Erythroblast (primary cell): ENCODE measurements around the gene RAB11FIP4.

Source experiments
- DNase-seq, 2 experiments: peaks; one replicate each; lab custom pipeline; 2025; lab: John Stamatoyannopoulos, UW
- GATA1 ChIP-seq: IDR thresholded peaks from 2 replicates; pipeline ENCODE4 v1.6.1; 2011; ENCODE audit warnings: low read depth, mild to moderate bottlenecking, control low read depth, low read length, moderate library complexity
- POLR2A ChIP-seq: IDR thresholded peaks from 2 replicates; pipeline ENCODE4 v1.6.1; 2011; ENCODE audit warnings: mild to moderate bottlenecking, low read length

RAB11FIP4 gene

DNA sequence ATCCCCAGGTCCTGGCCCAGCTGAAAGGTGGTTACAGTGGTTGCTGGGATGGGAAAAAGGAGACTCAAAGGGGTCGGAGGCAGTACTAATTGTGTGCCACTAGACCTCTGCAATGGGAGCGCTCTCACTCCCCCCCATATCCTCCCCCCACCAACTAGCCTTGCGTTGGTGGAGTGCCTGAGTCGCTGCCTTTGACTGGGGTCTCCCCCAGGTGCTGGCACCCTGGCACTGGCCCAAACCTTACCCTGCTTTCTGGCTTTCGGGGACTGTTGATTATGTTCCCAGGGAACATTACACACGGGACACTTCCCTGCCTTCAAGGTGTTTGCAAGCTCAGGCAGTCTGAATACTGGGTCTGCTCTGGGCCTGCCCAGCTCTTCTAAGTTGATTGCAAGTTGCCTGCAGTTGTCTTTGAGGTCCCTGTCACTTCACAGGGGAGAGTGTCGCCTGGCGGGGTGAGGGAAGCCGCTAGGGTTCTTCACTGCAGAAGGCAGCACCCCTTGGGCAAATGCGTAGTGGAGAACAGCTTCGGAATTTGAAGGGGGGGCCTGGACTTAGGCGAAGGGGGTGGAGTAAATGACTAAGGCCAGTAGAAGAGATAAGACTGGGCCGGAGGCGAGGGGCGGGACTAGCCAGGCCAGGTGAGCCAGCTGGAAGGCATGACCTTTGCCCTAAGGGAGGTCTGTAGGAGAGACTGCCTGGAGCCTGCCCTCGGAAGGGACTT lies 98.0 kb downstream of the RAB11FIP4 start:
- no peak for TF ChIP-seq GATA1
- TF ChIP-seq POLR2A, result no peak
- DNase-seq, result no peak

DNA sequence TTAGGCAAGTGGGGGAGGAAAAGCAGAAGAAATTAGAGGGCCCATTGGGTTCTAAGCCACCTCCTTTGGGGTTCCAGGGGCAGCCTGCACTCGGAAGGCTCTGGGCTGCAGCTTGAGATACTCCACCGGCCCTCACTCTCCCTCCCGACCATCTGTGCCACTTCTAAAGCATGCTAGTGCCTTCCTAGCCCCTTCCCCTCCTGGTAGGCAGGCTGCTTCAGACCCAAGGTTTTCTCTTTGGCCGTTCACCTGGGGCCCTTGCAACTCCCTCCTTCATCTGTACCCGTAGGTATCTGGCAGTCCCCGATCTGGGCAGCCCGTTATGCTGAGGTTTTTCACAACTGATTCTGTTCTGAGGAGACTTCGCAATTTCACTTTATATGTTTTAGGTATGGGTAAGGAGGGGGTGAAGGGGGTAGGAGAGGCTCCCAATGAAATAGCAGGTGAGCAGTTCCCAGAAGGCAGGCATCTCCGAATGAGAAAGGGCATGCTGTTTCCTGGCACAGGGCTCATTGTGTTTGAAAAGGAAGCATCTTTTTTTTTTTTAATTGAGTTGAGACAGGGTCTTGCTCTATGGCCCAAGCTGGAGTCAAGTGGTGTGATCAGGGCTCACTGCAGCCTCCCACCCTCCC lies 98.7 kb downstream of the RAB11FIP4 start:
- no peak for TF ChIP-seq POLR2A
- no peak for TF ChIP-seq GATA1
- no peak for DNase-seq

DNA sequence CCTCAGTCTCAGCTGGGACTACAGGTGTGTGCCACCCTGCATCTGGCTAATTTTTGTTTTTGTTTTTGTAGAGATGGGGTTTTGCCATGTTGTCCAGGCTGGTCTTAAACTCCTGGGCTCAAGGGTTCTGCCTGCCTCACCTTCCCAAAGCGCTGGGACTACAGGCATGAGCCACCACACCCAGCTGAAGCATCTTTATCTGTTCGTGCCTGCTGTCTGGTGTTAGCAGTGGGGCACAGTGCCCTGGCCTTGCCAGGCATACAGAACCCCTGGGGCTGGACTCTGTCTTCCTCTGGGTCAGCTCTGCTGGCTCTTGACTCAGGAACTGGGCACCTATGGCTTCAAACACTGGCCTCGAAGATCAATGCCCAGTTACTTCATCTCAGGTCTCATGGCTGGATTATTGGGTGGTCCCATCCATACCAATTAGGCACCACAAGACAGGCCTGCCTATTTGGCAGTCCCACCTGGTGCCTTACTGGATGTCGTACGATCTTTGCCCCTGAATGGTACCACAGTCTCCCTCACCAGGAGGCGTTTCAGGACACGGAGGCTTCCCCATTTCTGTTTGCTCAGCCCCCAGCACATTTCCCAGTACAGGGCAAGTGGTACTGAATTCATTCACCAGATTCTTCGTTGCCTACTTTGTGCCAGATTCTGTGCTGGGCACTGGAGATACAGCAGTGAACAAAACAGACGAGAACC lies 99.3 kb downstream of the RAB11FIP4 start:
- no peak for DNase-seq
- no peak for TF ChIP-seq GATA1
- no peak for TF ChIP-seq POLR2A

DNA sequence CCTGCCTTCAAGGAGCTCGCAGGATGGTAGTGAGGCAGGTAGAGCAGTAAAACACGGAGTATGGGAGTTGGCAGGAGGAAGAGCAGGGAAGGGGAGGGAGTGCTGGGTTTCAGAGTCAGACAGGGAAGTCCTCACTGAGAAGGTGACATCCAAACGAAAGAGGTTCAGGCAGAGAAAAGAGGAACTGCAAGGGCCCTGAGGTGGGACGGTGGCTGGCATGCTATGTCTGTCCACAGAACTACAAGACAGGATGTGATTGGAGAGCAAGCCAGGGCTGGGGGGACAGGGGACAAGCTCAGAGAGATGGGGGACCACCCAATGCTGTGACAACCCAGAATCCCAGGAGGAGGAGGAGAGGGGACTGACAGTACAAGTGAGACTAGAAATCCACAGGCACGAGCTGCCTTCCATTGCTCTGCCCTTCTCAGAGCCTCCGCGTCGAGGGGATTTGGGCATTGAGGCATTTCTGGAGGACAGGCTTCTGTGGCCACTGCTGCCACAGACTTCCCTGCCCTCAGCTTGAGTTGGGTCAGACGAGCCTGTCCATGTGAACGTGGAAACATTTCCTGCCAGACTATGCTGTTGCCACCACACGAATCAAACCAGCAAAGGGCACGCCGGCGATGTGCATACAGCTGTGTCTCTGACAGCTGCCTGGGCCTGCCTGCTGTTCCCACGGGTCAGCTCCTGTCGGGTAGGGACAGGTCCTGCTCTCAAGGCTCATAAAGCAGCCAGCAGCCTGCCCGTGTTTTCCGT lies 100.1 kb downstream of the RAB11FIP4 start:
- TF ChIP-seq GATA1, result no peak
- TF ChIP-seq POLR2A, result no peak
- no peak for DNase-seq

DNA sequence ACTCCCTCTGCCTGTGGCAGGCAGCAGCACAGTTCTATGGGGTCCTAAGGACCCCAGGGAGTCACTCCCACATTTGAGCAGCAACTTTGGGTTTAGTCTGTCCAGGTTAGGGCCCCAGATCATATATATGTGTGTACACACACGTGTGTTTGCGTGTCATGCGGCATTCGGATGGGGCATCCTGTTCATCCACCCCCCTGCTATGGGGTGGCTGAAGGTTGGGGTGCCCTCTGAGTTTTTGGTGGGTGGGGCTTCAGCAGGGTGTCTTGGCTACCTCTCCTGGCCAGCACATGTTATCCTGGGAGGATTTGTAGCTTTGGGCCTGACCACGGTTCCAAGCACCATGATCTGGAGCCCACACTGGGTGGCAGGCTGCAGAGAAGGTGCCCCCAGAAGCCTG lies 100.7 kb downstream of the RAB11FIP4 start:
- TF ChIP-seq GATA1, result no peak
- no peak for TF ChIP-seq POLR2A
- DNase-seq, result no peak

DNA sequence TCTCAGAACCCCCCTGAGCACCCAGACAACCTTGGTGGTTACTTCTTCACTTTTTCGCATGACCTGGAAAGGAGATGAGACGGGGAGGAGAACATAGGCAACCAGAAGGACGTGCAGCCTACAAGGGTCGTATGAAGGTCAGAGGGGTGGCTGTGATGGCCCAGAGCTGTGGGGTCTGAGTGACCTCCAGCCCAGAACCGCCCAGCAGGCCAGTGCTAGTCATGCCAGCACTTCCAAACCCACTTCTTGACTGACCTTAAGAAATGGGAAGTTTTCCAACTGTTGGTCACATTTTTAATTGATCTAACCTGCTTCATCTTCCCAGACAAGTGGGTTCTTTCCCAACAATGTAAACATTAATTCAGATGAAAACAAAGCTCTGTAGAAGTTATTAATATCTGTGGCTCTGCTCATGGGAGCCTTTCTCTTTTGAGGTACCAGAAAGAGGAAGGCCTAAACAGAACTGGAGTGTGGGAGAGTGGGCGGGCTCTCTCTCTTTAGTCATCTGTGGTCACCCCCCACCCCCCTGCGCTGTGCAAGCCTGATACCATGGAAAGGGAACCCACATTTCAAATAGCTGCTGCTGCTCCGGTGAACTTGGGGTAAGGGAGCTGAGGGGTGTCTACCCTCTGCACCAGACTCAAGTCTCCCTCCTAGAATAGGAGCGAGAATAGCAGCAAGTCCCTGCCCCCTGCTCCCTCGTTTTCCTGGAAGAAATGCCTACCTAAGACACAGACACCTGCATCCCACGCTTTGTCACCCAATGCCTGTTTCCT lies 101.6 kb downstream of the RAB11FIP4 start:
- DNase-seq, result no peak
- TF ChIP-seq POLR2A, result no peak
- no peak for TF ChIP-seq GATA1

DNA sequence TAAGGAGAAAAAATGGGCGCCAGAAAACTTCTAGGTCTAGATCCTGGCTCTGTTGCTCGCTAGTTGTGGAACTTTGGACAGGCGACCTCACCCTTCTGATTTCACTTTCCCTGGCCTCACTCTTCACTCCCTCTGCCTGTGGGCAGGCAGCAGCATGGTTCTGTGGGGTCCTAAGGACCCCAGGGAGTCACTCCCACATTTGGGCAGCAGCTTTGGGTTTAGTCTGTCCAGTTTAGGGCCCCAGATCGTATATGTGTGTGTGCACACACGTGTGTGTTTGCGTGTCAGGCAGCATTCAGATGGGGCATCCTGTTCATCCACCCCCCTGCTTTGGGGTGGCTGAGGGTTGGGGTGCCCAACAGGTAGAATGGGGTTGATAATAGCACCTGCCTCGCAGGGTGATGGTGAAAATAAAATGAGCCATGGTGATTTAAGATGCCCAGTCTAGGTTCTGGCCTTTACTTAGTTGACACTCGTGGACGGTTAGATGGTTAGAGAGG lies 102.2 kb downstream of the RAB11FIP4 start:
- DNase-seq, result no peak
- TF ChIP-seq GATA1 (no peak), POLR2A (no peak)

DNA sequence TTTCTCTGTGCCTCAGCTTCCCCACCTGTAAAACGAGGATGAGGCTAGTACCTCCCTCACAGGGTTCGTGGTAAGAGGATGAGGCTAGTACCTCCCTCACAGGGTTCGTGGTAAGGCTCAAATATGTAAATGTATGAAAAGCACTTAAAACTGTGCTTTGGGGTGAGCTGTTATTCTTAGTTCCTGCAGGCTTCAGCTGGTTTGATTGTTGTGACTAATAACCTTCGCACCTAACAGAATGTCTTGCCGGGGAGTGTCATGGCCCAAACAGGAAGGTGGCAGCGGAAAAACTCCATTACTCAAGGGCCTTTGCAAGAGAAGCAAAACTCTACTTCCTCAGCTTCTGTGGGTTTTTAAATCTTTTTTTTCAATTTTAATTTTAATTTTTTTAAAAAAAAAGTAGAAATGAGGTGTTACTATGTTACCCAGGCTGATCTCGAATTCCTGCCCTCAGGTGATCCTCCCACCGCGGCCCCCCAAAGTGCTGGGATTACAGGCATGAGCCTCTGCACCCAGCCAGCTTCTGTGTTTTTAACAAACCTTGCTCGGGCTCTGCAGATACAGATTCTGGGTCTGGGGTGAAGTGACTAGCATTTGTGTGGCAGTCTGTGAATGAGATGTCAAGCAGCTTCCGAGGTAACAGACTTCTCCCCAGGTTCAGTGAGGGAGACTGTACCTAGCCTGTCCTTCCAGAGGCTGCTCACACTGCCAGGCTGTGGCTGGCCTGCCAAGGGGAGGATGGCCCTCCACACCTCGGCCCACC lies 103.0 kb downstream of the RAB11FIP4 start:
- DNase-seq, result no peak
- TF ChIP-seq POLR2A (no peak), GATA1 (no peak)

DNA sequence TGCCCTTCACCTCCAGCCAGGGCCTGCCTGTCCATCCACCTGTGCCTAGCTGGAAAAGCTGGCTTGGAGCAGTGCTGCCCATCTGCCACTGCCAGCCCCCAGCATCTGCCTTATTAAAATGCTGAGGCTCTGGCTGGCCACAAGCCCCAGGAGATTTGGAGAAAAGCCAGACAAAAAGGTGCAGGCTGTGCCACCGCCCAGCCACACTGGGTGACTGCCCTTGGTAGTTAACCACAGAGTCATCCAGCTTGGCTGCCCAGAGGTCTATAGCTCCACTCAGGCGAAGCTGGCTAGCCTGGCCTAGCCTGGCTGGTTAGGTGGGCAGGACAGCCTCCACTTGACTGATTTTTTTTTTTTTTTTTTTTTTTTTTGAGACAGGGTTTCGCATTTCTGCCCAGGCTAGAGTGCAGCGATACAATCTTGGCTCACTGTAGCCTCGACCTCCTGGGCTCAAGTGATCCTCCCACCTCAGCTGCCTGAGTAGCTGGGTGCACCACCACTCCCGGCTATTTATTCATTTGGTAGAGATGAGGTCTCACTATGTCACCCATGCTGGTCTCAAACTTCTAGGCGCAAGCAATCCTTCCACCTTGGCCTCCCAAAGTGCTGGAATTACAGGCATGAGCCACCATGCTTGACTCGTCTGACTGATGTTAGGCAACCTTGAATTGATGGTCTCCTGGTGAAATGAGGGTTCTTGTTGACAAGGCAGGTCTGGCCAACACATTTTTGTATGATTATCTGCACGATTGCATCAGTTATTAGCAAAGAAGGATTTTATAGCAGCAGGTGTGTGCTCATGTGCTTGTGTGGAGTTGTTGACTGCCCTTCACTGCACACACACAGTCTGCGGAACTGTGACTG lies 103.8 kb downstream of the RAB11FIP4 start:
- TF ChIP-seq GATA1 (no peak), POLR2A (no peak)
- no peak for DNase-seq

DNA sequence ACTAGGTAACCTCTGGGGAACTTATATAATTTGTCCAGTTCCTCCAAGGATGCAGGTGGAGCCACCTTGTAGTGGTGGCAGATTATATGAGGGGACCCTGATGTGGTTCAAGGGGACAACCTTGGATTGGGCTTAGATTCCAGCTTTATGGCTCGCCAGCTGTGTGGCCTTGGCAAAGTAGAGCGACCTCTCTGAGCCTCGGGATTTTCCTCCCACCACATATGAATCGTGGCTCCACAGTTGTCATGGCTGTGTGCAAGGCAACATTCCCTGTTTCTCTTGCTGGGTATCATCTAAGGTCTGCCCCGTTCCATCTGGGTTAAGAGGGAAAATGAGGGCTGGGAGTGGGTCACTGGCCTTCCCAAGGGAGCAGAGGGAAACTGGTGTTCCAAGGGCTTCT lies 104.6 kb downstream of the RAB11FIP4 start:
- TF ChIP-seq POLR2A, result no peak
- TF ChIP-seq GATA1, result no peak
- DNase-seq, result no peak

DNA sequence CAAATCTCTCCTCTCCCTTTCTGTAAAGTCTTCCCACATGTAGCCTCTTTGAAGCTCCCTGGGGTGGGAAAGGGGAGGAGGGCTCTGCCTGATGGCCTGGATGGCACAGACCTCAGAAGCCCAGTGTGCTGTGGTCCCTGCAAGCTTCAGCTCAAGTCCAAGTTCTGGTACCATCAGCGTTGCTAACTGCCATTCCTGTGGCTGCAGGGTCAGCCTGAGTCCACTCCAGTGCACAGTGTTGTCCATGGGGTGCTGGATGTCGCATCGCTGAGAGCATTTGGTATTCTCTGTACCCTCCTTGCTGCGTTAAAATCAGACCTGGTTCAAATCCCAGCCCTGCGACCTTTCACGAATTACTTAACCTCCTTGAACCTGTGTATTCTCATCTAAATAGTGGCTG lies 105.1 kb downstream of the RAB11FIP4 start:
- no peak for TF ChIP-seq GATA1
- no peak for TF ChIP-seq POLR2A
- no peak for DNase-seq
